HEK293T (cell line): ENCODE results near the gene AOC1.

Experiments used
- BHLHE40 ChIP-seq: fragments of 450-650 bp; IDR thresholded peaks from 2 replicates; pipeline ENCODE4 v1.6.1; 2016; ENCODE audit warnings: mild to moderate bottlenecking, moderate library complexity, borderline replicate concordance
- FOXM1 ChIP-seq: fragments of 450-650 bp; IDR thresholded peaks from 2 replicates; pipeline ENCODE4 v1.6.1; 2017; ENCODE audit warnings: mild to moderate bottlenecking, borderline replicate concordance
- ZNF384 ChIP-seq: fragments of 450-650 bp; IDR thresholded peaks from 2 replicates; pipeline ENCODE4 v1.6.1; 2016

GRCh38 chr7:150875791-150876190 is 23.5 kb downstream of the AOC1 start:
- no peak for TF ChIP-seq BHLHE40
- TF ChIP-seq ZNF384, result no peak
- TF ChIP-seq FOXM1, result no peak
